ENCODE measurements around the gene C19orf25. TPM values are rescaled to one million over a fixed set of nuclear protein-coding genes. Genes with fewer than 3 reads are reported as not detected.
"Not testable (repeated sequence)": the region's sequence is repeated elsewhere in the genome, so short reads cannot be mapped to it uniquely, and the experiment has no call there.

The C19orf25 gene
- total RNA-seq, 1 donor from 2014 or later = 29.2 TPM

DNA sequence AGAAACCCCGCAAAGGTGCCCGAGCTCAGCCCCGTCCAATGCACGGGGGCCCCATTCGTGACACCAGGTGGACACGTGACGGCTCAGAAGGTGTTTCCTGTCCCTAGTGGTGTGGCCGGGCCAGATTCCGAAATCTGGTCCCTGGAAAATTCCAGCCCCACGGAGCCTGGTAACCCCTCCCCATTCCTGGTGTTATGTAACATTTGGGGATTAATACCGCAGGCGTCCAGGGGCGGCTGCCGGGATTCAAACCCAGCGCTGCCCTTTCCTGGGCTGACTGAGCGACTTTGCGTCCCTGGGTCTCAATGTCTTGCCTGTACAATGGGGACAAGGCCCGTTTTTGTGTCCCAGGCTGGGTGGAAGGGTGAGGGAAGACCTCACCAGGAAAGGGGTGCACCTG, 43.8 kb upstream of the C19orf25 start:
- TF ChIP-seq, protein P1, sequence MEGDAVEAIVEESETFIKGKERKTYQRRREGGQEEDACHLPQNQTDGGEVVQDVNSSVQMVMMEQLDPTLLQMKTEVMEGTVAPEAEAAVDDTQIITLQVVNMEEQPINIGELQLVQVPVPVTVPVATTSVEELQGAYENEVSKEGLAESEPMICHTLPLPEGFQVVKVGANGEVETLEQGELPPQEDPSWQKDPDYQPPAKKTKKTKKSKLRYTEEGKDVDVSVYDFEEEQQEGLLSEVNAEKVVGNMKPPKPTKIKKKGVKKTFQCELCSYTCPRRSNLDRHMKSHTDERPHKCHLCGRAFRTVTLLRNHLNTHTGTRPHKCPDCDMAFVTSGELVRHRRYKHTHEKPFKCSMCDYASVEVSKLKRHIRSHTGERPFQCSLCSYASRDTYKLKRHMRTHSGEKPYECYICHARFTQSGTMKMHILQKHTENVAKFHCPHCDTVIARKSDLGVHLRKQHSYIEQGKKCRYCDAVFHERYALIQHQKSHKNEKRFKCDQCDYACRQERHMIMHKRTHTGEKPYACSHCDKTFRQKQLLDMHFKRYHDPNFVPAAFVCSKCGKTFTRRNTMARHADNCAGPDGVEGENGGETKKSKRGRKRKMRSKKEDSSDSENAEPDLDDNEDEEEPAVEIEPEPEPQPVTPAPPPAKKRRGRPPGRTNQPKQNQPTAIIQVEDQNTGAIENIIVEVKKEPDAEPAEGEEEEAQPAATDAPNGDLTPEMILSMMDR (IDR thresholded peaks at IDR 0.05; ENCODE audit: partially characterized antibody, unreplicated experiment) = no peak
- peaks cover 24% of the 10 kb centered on the region for H3K27me3 Mint-ChIP-seq (ENCODE audit: unreplicated experiment)
- H3K9me3 Mint-ChIP-seq (ENCODE audit: unreplicated experiment) = peaks cover 18% of the 10 kb centered on the region
- peaks cover 3% of the 10 kb centered on the region for H3K4me1 Mint-ChIP-seq (ENCODE audit: low read depth, unreplicated experiment)
- peaks cover 7% of the 10 kb centered on the region for H3K36me3 Mint-ChIP-seq (ENCODE audit: unreplicated experiment)
- no peak overlapping the region for H3K27ac Mint-ChIP-seq (ENCODE audit: unreplicated experiment)
- no peak for DNase-seq
- H3K4me3 Mint-ChIP-seq (ENCODE audit: unreplicated experiment) = no peak overlapping the region

DNA sequence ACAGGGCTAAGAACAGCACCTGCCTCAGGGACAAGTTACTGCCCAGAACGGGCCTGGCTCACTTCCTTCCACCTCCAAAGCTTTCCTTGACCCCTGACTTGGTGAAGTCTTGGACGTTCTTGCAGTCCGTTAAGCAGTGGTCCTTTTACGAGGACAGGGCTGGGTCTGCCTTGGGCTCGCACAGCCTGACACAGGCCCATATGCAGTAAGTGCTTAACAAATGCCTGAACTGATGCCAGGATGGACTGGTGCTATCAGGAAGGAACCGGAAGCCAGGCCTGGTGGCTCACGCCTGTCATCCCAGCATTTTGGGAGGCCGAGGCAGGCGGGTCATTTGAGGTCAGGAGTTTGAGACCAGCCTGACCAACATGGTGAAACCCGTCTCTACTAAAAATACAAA, 43.0 kb upstream of the C19orf25 start:
- Mint-ChIP-seq H3K27ac (ENCODE audit: unreplicated experiment) (no peak overlapping the region), H3K4me3 (ENCODE audit: unreplicated experiment) (no peak overlapping the region), H3K36me3 (ENCODE audit: unreplicated experiment) (peaks cover 7% of the 10 kb centered on the region), H3K4me1 (ENCODE audit: low read depth, unreplicated experiment) (peaks cover 3% of the 10 kb centered on the region), H3K27me3 (ENCODE audit: unreplicated experiment) (peaks cover 22% of the 10 kb centered on the region), H3K9me3 (ENCODE audit: unreplicated experiment) (peaks cover 16% of the 10 kb centered on the region)
- TF ChIP-seq, protein P1 (IDR thresholded peaks at IDR 0.05; ENCODE audit: partially characterized antibody, unreplicated experiment) = no peak
- DNase-seq = no peak

DNA sequence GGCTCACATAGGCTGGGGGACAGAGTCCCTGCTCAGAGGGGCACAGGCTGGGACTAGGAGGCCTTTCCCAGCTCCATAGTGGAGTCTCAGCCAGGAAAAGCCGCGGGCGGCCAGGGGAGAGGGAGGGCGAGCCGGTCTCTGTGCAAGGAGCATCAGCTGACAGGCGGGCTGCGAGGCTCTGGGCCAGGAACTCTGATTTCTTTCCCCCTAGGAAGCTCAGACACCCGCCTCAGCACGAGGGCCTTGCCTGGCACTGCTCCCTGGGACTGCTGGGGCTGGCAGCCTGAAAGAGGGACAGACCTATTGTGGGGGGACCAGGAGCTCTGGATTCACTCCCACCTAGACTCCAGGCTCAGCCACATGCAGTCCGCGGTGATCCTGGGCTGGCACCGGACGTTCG, 42.6 kb upstream of the C19orf25 start:
- DNase-seq = no peak
- Mint-ChIP-seq H3K36me3 (ENCODE audit: unreplicated experiment) (peaks cover 7% of the 10 kb centered on the region), H3K27ac (ENCODE audit: unreplicated experiment) (no peak overlapping the region), H3K4me3 (ENCODE audit: unreplicated experiment) (no peak overlapping the region), H3K9me3 (ENCODE audit: unreplicated experiment) (peaks cover 15% of the 10 kb centered on the region), H3K4me1 (ENCODE audit: low read depth, unreplicated experiment) (peaks cover 3% of the 10 kb centered on the region), H3K27me3 (ENCODE audit: unreplicated experiment) (peaks cover 21% of the 10 kb centered on the region)
- TF ChIP-seq, protein P1 (IDR thresholded peaks at IDR 0.05; ENCODE audit: partially characterized antibody, unreplicated experiment) = no peak

DNA sequence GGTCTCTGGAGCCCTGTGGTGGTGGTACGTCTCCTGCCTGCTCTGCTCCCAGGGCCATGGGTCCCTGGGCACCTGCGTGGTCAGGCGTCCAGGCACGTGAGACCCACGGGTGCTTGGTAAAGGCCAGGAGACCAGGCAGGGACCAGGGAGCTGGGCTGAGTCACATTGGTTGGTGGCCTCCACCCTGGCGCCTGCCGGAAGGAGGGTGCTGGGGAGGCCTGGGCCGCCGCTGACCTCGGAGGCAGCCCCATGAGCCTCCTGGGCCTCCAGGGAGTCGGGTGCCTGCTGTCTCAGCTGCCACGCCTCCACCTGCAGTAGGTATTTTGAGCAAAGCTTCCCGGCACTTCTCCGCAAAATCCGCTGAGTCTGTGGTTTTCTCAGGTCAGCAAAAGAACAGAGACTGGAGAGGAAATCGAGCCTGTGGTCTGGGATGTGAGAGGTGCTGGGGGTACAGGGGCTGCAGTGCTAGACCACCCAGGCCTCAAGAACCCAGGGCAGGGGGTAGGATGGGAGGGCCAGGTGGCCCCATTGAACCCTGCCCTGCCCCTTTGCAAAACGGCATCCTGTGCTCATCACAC, 41.3 kb upstream of the C19orf25 start:
- Mint-ChIP-seq H3K27ac (ENCODE audit: unreplicated experiment) (no peak overlapping the region), H3K36me3 (ENCODE audit: unreplicated experiment) (peaks cover 7% of the 10 kb centered on the region), H3K4me1 (ENCODE audit: low read depth, unreplicated experiment) (peaks cover 3% of the 10 kb centered on the region), H3K4me3 (ENCODE audit: unreplicated experiment) (no peak overlapping the region), H3K9me3 (ENCODE audit: unreplicated experiment) (peaks cover 13% of the 10 kb centered on the region), H3K27me3 (ENCODE audit: unreplicated experiment) (peaks cover 18% of the 10 kb centered on the region)
- DNase-seq = no peak
- TF ChIP-seq, protein P1 (IDR thresholded peaks at IDR 0.05; ENCODE audit: partially characterized antibody, unreplicated experiment) = no peak

DNA sequence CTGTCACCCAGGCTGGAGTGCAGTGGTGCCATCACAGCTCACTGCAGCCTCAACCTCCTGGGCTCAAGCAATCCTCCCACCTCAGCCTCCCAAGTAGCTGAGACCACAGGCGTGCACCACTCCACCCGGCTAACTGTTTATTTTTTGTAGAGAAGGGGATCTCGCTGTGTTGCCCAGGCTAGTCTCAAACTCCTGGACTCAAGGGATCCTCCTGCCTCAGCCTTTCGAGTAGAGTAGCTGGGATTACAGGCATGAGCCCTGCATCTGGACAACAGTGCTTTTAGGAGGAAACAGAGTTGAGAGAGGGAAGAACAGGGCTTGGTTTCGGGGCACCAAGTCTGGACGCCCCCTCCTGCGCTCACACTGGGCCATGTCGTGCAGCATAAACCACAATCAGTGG, 40.8 kb upstream of the C19orf25 start:
- not testable (repeated sequence) for H3K36me3 Mint-ChIP-seq (ENCODE audit: unreplicated experiment); DNase-seq; H3K27ac Mint-ChIP-seq (ENCODE audit: unreplicated experiment); H3K4me1 Mint-ChIP-seq (ENCODE audit: low read depth, unreplicated experiment); H3K4me3 Mint-ChIP-seq (ENCODE audit: unreplicated experiment)
- Mint-ChIP-seq H3K9me3 (ENCODE audit: unreplicated experiment) (peaks cover 10% of the 10 kb centered on the region), H3K27me3 (ENCODE audit: unreplicated experiment) (peaks cover 14% of the 10 kb centered on the region)

All from glutamatergic neuron (in vitro differentiated cells).